ENCODE measurements around the gene MPV17. TPM values are rescaled to one million over a fixed set of nuclear protein-coding genes. Genes with fewer than 3 reads are reported as not detected.

Gene MPV17
- total and polyA plus RNA-seq, 2 of the 13 experiments (the other 11 are each of a cell fraction or from before 2014, with no cell fraction given) = 48.9 to 129 TPM

- TF ChIP-seq UBTF (CRISPR knock-in tag; IDR thresholded peaks at IDR 0.05) (no peak), RBM22 (optimal IDR thresholded peaks at IDR 0.05; ENCODE audit: low read length) (peak; percentile 35), CEBPG (CRISPR knock-in tag; IDR thresholded peaks at IDR 0.05) (peak; percentile 64), SIX4 (CRISPR knock-in tag; IDR thresholded peaks at IDR 0.05) (no peak), ZNF318 (CRISPR knock-in tag; IDR thresholded peaks at IDR 0.05) (0 out of 2 replicates have a peak, but pooled peaks have one; percentile 21), CEBPB (IDR thresholded peaks at IDR 0.05; ENCODE audit: borderline replicate concordance, low read depth, low read length) (peak; percentile 71), SALL1 (CRISPR knock-in tag; IDR thresholded peaks at IDR 0.05) (0 out of 2 replicates have a peak, but pooled peaks have one; percentile 12), ZNF343 (CRISPR knock-in tag; IDR thresholded peaks at IDR 0.05) (0 out of 2 replicates have a peak, but pooled peaks have one; percentile 35), CBX5 (CRISPR knock-in tag; IDR thresholded peaks at IDR 0.05; ENCODE audit: borderline replicate concordance) (0 out of 2 replicates have a peak, but pooled peaks have one; percentile 32), MXI1 (IDR thresholded peaks at IDR 0.05; ENCODE audit: borderline replicate concordance, low read depth, low read length) (no peak), POLR2AphosphoS5 (IDR thresholded peaks at IDR 0.05; ENCODE audit: low read depth, low read length) (peak; percentile 45), POLR2A (IDR thresholded peaks at IDR 0.05; ENCODE audit: insufficient read depth in 1 of 2, low read depth in 2 of 2, low read length in 2 of 2) (peak in 1 of 2 experiments; percentile 50; a peak in 1 of 4 replicates)
- H3K27me3 ChIP-seq (ENCODE audit: control insufficient read depth in 1 of 2, insufficient read depth in 2 of 2, low read length in 2 of 2) = peaks cover 0 to 4% of the 10 kb centered on the region in 2 experiments; a peak in 1 of 5 replicates
- WGBS (ENCODE audit: low lambda C conversion rate) = 92% methylated on average over 5 of the region's 5 CpGs
- in situ Hi-C loops (cut with HindIII; ENCODE audit: extremely low pct_ligation_motif_present, low pct_unique_long_range_greater_than_20kb) = loop anchor here (5.0 kb wide), 1 partner anchor 48 kb away; the partner anchor contains the start of genes EIF2B4 and SNX17
- ATAC-seq (no peak), DNase-seq (ENCODE audit: low spot score) (no peak), FAIRE-seq (no peak)
- no peaks in the 10 kb centered on the region for H3K9me3 ChIP-seq (ENCODE audit: low read length)
- H3K79me2 ChIP-seq (ENCODE audit: insufficient read depth, low read length) = peaks cover 25% of the 10 kb centered on the region
- intact Hi-C loops (cut with micrococcal nuclease; ENCODE audit: unreplicated experiment) = no loop called here
- POLR2A ChIA-PET = interaction anchor here (1.2 to 5.0 kb wide), 4 partner anchors 19 to 44 kb away, joined by 4 to 73 read pairs (median 46); partner anchors contain the start of genes EIF2B4, GTF3C2 and SNX17
- H3K27ac ChIP-seq (ENCODE audit: extremely low read length, insufficient read depth, low read length) = peak overlapping the region; percentile 91
- H3K9ac ChIP-seq (ENCODE audit: insufficient read depth, low read depth, low read length) = no peak overlapping the region
- H3K4me1 ChIP-seq (ENCODE audit: insufficient read depth, low read length) = peaks cover 33% of the 10 kb centered on the region
- peaks cover 18 to 39% of the 10 kb centered on the region in 2 experiments for H3K36me3 ChIP-seq (replicated peaks in 1 of 2; ENCODE audit: control insufficient read depth in 1 of 2, insufficient read depth in 2 of 2, low read length in 2 of 2)
- no TSS peak for BruUV-seq (replicated peaks)
- no peak overlapping the region for H2AFZ ChIP-seq (ENCODE audit: low read length)
- no peaks in the 10 kb centered on the region for H4K20me1 ChIP-seq (ENCODE audit: insufficient read depth, low read length)
- CTCF ChIA-PET (ENCODE audit: low intra/inter-chr PET ratio, low total read pairs) = no interaction called here
- H3K4me2 ChIP-seq (ENCODE audit: low read depth, low read length) = no peak overlapping the region
- no peak overlapping the region for H3K4me3 ChIP-seq (replicated peaks in 1 of 3; ENCODE audit: insufficient read depth in 1 of 3, low read depth in 2 of 3, low read length in 3 of 3)
Measured at GRCh38 chr2:27324720-27325119, 1.8 kb upstream of the MPV17 start.

Data from HepG2 (cell line).